ENCODE measurements around the gene HNRNPL. TPM values are rescaled to one million over a fixed set of nuclear protein-coding genes. Genes with fewer than 3 reads are reported as not detected.
A peak's percentile ranks its signal among the peaks of the same experiment; 100 is the strongest.

The HNRNPL gene
- total RNA-seq, 4 donors from 2014 or later, result 88.3 to 172 (median 126) TPM

DNA sequence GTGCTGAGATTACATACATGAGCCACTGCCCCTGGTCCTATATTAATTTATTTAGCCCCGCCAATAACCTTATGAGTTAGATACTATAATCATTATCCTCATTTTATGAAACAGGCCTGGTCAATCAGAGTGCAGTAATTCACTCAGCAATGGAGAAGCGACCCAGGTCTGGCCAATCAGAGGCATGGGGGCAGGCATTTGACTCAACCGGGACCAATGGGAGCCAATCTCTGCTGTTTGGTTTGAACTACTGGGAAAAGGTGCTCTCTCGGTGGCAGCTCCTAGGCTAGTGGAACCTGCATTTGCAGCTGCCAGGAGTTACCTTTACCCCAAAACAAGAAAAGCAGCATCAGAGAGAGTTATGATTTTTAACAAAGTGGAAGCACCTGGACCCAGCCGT lies 43.1 kb upstream of the HNRNPL start:
- DNase-seq (no peak), ATAC-seq (no peak)
- Histone ChIP-seq H3K4me3 (peak overlapping the region in 1 of 4 donors; percentile 16), H3K27ac (peak overlapping the region; percentile 85 to 96 (median 88)), H3K9me3 (no peaks in the 10 kb centered on the region), H3K4me1 (peaks cover 64 to 79% of the 10 kb centered on the region in 2 donors), H3K36me3 (peaks cover 0 to 23% of the 10 kb centered on the region in 2 donors), H3K27me3 (no peaks in the 10 kb centered on the region)
- intact Hi-C loops (cut with DNase I; ENCODE audit: low total_unique reads), result loop anchor here (5.0 to 10.0 kb wide), 2 partner anchors 181 to 718 kb away; no protein-coding TSS in a partner anchor
- in situ Hi-C loops (cut with MboI; ENCODE audit: low sequenced_read_pairs in 4 of 4), result loop anchor here in 1 of 4 donors (10.0 kb wide), 1 partner anchor 48 kb away; the partner anchor contains the start of gene HNRNPL
- TF ChIP-seq, protein P1, sequence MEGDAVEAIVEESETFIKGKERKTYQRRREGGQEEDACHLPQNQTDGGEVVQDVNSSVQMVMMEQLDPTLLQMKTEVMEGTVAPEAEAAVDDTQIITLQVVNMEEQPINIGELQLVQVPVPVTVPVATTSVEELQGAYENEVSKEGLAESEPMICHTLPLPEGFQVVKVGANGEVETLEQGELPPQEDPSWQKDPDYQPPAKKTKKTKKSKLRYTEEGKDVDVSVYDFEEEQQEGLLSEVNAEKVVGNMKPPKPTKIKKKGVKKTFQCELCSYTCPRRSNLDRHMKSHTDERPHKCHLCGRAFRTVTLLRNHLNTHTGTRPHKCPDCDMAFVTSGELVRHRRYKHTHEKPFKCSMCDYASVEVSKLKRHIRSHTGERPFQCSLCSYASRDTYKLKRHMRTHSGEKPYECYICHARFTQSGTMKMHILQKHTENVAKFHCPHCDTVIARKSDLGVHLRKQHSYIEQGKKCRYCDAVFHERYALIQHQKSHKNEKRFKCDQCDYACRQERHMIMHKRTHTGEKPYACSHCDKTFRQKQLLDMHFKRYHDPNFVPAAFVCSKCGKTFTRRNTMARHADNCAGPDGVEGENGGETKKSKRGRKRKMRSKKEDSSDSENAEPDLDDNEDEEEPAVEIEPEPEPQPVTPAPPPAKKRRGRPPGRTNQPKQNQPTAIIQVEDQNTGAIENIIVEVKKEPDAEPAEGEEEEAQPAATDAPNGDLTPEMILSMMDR (IDR thresholded peaks at IDR 0.05 in 4 of 5, conservative IDR thresholded peaks at IDR 0.05 in 1 of 5), result no peak
- no peak for TF ChIP-seq POLR2A (IDR thresholded peaks at IDR 0.05)

DNA sequence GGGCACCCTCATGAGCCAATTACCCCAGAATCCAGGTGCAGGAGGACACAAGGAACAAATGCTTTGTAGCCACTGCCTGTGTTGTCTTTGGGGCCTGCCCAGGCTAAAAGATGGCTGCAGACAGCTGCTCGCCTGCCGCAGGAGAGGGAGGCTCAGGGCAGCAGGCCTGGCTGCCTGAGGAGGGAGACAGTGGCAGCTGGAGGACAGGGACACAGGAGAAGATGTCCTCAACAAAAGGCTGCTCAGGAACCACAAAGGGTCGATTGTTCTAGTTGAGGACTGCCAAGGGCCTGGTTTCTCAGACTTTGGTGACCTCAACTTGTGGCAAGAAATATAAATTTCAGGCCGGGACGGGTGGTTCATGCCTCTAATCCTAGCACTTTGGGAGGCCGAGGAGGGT lies 42.0 kb upstream of the HNRNPL start:
- ATAC-seq, result no peak
- no peak for TF ChIP-seq POLR2A (IDR thresholded peaks at IDR 0.05)
- TF ChIP-seq, protein P1 (IDR thresholded peaks at IDR 0.05 in 4 of 5, conservative IDR thresholded peaks at IDR 0.05 in 1 of 5), result no peak
- no peaks in the 10 kb centered on the region for H3K27me3 ChIP-seq
- H3K4me1 ChIP-seq, result peaks cover 54 to 70% of the 10 kb centered on the region in 2 donors
- no peak for DNase-seq
- peak overlapping the region; percentile 85 to 96 (median 88) for H3K27ac ChIP-seq
- intact Hi-C loops (cut with DNase I; ENCODE audit: low total_unique reads) (loop anchor here (2.0 to 10.0 kb wide), 3 partner anchors 61 to 717 kb away; partner anchors contain the start of gene ECH1), in situ Hi-C loops (cut with MboI; ENCODE audit: low sequenced_read_pairs in 4 of 4) (loop anchor here in 1 of 4 donors (10.0 kb wide), 1 partner anchor 47 kb away; the partner anchor contains the start of gene HNRNPL)
- no peak overlapping the region for H3K4me3 ChIP-seq
- peaks cover 0 to 28% of the 10 kb centered on the region in 2 donors for H3K36me3 ChIP-seq
- no peaks in the 10 kb centered on the region for H3K9me3 ChIP-seq

DNA sequence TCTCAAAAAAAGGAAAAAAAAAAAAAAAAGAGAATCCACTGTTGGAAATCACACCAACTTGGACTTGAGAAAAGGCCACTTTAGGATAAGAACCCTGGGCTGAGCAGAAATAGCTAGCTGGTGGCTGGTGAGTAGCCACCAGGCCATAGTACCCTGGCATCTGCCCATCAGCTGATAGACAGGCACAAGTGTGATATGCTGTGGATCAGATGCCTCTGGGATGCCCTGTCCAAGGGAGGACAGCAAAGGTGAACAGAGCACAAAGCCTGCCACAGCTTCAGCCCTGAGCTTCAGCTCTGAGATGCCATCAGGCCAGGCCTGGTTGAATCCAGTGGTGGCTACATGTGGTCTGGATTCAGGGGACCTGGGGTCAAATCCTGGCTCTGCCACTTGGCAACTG lies 40.9 kb upstream of the HNRNPL start:
- in situ Hi-C loops (cut with MboI; ENCODE audit: low sequenced_read_pairs in 4 of 4), result loop anchor here in 1 of 4 donors (10.0 kb wide), 1 partner anchor 46 kb away; the partner anchor contains the start of gene HNRNPL
- peak overlapping the region; percentile 85 to 96 (median 88) for H3K27ac ChIP-seq
- peaks cover 0 to 28% of the 10 kb centered on the region in 2 donors for H3K36me3 ChIP-seq

DNA sequence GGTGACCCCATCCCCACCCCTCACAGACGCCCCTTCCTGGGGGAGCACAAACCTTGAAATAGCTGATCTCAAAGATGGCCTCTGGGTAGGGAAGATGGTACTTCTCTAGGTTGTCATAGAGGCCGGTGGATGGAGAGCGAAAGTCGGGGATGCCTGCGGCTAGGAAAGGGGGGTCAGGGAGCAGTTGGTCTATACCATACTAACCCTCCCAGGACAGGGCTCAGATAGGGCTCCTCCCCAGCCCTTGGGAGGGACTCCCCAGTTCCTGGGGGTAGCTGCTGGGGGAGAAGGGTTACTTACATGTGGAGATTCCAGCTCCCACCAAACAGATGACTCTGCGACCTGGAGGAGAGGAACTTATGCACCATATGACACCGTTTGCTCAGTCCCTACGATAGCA lies 40.0 kb upstream of the HNRNPL start:
- Histone ChIP-seq H3K36me3 (peaks cover 0 to 28% of the 10 kb centered on the region in 2 donors), H3K4me3 (no peak overlapping the region), H3K27me3 (no peaks in the 10 kb centered on the region), H3K9me3 (no peaks in the 10 kb centered on the region), H3K4me1 (peaks cover 44 to 67% of the 10 kb centered on the region in 2 donors), H3K27ac (peak overlapping the region; percentile 85 to 96 (median 88))
- TF ChIP-seq, protein P1 (IDR thresholded peaks at IDR 0.05 in 4 of 5, conservative IDR thresholded peaks at IDR 0.05 in 1 of 5), result no peak
- TF ChIP-seq POLR2A (IDR thresholded peaks at IDR 0.05), result no peak
- ATAC-seq (no peak), DNase-seq (no peak)
- intact Hi-C loops (cut with DNase I; ENCODE audit: low total_unique reads), result loop anchor here (2.0 to 10.0 kb wide), 3 partner anchors 59 to 715 kb away; partner anchors contain the start of gene ECH1
- in situ Hi-C loops (cut with MboI; ENCODE audit: low sequenced_read_pairs in 4 of 4), result loop anchor here in 1 of 4 donors (10.0 kb wide), 1 partner anchor 45 kb away; the partner anchor contains the start of gene HNRNPL

More for the DNA sequence above, 40.9 kb upstream of the HNRNPL start:
- DNase-seq (peak; percentile 88 to 94), ATAC-seq (peak; percentile 92 to 93)
- peaks cover 50 to 68% of the 10 kb centered on the region in 2 donors for H3K4me1 ChIP-seq
- intact Hi-C loops (cut with DNase I; ENCODE audit: low total_unique reads), result loop anchor here (2.0 to 10.0 kb wide), 3 partner anchors 60 to 716 kb away; partner anchors contain the start of gene ECH1
- H3K27me3 ChIP-seq, result no peaks in the 10 kb centered on the region
- no peak overlapping the region for H3K4me3 ChIP-seq
- no peaks in the 10 kb centered on the region for H3K9me3 ChIP-seq
- TF ChIP-seq POLR2A (IDR thresholded peaks at IDR 0.05), result no peak
- TF ChIP-seq, protein P1 (IDR thresholded peaks at IDR 0.05 in 4 of 5, conservative IDR thresholded peaks at IDR 0.05 in 1 of 5), result no peak
